NCI-H2107 treated with DMSO at 0.1 percent for 48 hours (cell line): Measurements from ENCODE around the gene ZNF684.
"Not testable (repeated sequence)": the region's sequence is repeated elsewhere in the genome, so short reads cannot be mapped to it uniquely, and the experiment has no call there.

Experiments
- DNase-seq: peaks from one replicate; lab custom pipeline; 2025; ENCODE audit not compliant: unreplicated experiment; lab: John Stamatoyannopoulos, UW

Gene ZNF684

GRCh38 chr1:40531381-40532061, at the start of gene ZNF684:
Gene ZNF684 (plus strand): TSS chr1:40531637. CDS start chr1:40533167, 1,530 bp downstream.
- peak; percentile 93 for DNase-seq

DNA sequence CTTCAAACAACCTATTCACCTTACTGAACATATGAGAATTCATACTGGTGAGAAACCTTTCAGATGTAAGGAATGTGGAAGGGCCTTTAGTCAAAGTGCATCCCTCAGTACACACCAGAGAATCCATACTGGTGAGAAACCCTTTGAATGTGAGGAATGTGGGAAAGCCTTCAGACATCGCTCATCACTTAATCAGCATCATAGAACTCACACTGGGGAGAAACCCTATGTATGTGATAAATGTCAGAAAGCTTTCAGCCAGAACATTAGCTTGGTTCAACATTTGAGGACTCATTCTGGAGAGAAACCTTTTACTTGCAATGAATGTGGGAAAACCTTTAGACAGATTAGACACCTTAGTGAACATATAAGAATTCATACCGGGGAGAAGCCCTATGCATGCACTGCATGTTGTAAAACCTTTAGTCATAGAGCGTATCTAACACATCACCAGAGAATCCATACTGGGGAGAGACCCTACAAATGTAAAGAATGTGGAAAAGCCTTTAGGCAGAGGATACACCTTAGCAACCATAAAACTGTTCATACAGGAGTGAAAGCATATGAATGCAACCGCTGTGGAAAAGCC, 36.0 kb upstream of the ZNF684 start:
- DNase-seq: no peak

DNA sequence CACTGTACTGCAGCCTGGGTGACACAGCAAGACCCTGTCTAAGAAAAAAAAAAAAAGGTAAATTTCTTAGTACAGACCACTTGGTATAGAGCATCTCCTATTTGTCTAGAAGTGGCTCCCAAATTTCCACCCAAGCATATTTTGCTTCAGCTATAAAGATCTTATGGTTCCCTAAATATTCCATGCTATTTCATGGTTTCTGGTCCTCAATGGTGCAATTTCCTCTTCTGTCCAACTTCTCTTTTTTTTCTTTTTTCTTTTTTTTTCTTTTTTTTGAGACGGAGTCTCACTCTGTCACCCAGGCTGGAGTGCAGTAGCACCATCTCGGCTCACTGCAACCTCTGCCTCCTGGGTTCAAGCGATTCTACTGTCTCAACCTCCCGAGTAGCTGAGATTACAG, 28.8 kb upstream of the ZNF684 start:
- DNase-seq: not testable (repeated sequence)

DNA sequence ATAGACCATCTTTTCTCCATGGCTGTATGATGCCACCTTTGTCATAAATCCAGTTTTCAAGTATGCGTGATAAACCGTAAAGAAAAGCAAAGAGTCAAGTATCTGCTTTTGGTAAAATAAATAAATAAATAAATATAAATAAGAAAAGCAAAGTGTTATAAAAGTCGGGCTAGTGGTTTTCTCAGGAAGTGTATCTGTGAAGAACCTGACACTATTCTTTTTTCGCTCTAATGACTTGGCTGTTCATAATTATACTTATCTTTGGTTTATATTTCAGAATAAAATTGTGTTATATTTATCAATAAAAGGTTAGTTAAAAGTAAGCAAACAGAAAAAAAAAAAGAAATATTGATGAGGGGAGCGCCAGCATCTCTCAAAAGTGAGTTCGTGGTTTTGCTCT, 23.5 kb upstream of the ZNF684 start:
- DNase-seq: no peak

- peak; percentile 8 for DNase-seq
Measured at GRCh38 chr1:40508375-40509341, 22.8 kb upstream of the ZNF684 start, which contains the start of gene EXO5. Gene EXO5 (plus strand): TSS chr1:40508767. CDS start chr1:40514545, 5,778 bp downstream.

DNA sequence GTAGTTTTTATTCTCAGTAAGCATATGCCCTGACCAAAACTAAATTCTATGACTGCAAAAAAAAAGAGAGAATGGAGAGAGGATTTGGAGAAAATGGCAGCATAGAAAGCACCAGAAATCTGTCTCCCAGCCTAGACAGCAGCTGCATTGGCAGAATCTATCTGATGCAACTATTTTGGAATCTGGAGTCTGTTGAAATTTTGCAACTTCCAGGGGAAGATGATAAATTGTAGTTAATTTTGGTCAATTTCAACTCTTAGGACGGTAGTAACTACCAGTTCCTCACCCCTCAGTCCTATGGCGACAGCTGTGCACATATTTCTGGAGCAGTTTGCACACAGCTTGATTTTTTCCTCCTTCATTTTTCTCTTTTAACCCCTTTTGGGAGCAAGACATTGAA, 11.9 kb upstream of the ZNF684 start:
- DNase-seq: no peak

- no peak for DNase-seq
Measured at GRCh38 chr1:40530735-40531380, 579 bp upstream of the ZNF684 start.

DNA sequence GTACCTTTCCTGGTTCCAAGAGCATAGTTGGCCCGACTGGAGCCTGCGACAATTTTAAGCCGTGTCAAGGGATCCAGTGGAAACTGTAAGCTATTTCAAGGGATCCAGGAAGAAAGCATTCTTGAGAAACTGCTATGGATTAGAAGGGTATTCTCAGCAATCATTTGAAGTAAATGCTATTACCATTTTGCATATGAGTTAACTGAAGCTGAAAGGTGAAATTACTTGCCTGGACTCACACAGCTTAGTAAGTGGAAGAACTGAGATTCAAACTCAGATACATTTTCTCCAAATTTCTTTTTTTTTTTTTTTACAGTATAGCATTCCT, 589 bp downstream of the ZNF684 start:
- no peak for DNase-seq

- peak; percentile 28 for DNase-seq
Measured at GRCh38 chr1:40532844-40533424, 1.5 kb downstream of the ZNF684 start.

DNA sequence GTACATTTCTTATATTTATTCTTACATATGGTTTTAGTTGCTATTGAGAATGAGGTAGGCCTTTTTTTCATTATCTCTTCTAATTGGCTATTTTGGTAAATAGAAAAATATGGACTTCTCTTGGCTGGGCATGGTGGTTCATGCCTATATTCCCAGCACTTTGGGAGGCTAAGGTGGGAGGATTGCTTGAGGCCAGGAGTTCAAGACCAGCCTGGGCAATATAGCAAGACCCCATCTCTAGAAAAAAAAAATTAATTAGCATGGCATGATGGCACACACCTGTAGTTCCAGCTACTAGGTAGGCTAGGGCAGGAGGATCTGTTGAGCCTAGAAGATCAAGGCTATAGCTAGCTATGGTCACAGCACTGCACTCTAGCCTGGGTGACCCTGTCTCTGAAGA, 3.2 kb downstream of the ZNF684 start:
- no peak for DNase-seq

DNA sequence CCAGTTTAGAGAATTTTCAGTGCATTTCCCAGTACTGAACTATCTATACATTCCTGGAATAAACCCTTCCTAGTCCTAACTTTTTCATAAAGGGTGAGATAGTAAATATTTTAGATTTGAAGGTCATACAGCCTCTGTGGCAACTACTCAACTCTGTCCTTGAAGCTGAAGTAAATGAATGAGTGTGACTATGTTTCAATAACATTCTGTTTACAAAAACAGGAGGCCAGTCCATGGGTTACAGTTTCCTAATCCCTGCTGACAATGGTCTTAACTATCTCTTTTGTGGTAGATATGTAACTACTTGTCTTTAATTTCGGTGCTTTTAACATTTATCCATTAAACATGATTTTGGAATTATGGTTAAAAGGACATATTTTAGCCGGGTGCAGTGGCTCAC, 4.3 kb downstream of the ZNF684 start:
- no peak for DNase-seq

DNA sequence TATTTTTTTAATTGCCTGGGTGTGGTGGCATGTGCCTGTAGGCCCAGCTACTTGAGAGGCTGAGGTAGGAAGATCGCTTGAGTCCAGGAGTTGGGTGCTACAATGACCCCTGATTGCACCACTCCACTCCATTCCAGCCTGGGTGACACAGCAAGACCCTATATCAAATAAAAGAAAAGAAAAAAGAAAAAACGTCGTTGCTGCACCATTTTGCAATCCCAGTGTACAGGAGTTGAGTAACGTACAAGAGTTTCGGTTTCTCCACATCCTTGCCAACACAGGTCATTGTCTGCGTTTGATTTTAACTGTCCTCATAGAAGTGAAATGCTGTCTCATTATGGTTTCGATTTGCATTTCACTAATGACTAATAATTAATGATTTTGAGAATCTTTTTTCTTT, 7.9 kb downstream of the ZNF684 start:
- no peak for DNase-seq

GRCh38 chr1:40546957-40547356, 15.5 kb downstream of the ZNF684 start:
- DNase-seq: no peak

DNA sequence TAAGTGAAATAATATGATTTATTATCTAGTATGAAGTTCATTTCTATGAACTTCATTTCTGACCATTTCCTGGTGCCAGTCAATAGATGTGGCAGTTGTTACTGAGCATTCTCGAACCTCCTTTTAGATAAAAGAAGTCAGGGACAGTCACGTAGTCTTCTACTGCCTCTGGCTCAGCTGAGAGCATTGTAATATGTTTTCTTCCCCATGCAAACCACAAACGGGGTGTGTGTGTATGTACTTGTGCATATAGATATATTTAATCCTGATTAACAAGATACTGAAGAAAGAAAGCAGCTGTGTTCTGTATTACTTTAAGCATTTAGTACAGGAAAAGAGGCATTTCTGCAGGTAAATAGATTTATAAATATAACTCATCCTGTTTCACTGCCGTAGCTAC, 21.6 kb downstream of the ZNF684 start:
- DNase-seq: no peak

GRCh38 chr1:40554807-40555206, 23.4 kb downstream of the ZNF684 start:
- DNase-seq: not testable (repeated sequence)

DNA sequence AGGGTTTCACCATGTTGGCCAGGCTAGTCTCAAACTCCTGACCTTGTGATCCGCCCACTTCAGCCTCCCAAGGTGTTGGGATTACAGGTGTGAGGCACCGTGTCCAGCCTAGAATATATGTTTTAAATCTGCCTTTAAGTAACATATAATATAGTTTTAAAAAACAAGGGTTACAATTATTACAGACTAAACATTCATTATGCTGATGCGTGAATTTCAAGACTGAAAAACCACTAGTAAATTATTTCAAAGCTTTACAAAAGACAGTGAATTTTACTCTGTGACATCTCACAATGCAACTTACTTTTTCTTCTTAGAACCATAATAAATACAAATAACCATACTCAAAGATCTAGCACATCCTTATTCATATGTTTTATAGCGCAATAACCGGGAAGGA, 24.7 kb downstream of the ZNF684 start:
- DNase-seq: no peak

GRCh38 chr1:40558241-40558640, 26.8 kb downstream of the ZNF684 start:
- not testable (repeated sequence) for DNase-seq

GRCh38 chr1:40562185-40562584, 30.7 kb downstream of the ZNF684 start:
- no peak for DNase-seq

GRCh38 chr1:40563266-40563665, 31.8 kb downstream of the ZNF684 start:
- DNase-seq: no peak

DNA sequence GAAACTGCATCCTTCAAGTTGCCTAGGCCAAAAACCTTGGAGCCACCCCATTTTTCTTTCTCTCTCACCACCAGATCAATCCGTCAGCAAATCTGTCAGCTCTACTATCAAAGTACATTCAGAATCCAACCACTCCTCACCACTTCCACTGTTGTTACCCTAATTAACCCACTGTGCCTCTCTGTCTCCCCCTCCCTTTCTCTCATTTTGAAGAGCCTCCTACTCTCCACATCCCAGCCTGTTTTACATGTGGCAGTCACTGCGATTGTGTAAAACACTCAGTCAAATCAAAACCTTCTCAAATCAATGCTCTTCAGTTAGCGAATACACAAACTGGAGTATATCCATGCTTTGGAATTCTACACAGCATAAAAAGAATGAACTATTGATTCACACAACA, 33.1 kb downstream of the ZNF684 start:
- no peak for DNase-seq

DNA sequence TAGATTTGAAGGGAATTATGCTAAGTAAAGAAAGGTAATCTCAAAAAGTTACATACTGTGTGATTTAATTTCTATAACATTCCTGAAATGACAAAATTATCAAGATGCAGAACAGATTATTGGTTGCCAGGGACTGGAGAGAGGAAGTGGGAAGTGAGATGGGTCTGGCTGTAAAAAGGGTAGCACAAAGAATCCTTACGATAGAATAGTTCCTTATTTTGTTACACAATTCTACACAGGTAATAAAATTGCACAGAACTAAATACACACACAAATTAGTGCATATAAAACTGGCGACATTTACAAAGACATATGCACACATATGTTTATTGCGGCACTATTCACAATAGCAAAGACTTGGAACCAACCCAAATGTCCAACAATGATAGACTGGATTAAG, 33.5 kb downstream of the ZNF684 start:
- DNase-seq: no peak
